Panc1 (cell line): ENCODE results near the gene MYO18A.

Source experiments
- POLR2AphosphoS5 ChIP-seq: IDR thresholded peaks from 2 replicates; pipeline ENCODE4 v1.6.1; 2012; ENCODE audit warnings: mild to moderate bottlenecking, low read depth, low read length, moderate library complexity
- TCF7L2 ChIP-seq: IDR thresholded peaks from 2 replicates; pipeline ENCODE4 v1.6.1; 2011; ENCODE audit warnings: mild to moderate bottlenecking, low read depth, low read length, inconsistent platforms
- TF ChIP-seq, protein P1 (sequence below): fragments of 450-650 bp; IDR thresholded peaks from 2 replicates; pipeline ENCODE4 v1.5.1; 2017; ENCODE audit warnings: mild to moderate bottlenecking

DNA sequence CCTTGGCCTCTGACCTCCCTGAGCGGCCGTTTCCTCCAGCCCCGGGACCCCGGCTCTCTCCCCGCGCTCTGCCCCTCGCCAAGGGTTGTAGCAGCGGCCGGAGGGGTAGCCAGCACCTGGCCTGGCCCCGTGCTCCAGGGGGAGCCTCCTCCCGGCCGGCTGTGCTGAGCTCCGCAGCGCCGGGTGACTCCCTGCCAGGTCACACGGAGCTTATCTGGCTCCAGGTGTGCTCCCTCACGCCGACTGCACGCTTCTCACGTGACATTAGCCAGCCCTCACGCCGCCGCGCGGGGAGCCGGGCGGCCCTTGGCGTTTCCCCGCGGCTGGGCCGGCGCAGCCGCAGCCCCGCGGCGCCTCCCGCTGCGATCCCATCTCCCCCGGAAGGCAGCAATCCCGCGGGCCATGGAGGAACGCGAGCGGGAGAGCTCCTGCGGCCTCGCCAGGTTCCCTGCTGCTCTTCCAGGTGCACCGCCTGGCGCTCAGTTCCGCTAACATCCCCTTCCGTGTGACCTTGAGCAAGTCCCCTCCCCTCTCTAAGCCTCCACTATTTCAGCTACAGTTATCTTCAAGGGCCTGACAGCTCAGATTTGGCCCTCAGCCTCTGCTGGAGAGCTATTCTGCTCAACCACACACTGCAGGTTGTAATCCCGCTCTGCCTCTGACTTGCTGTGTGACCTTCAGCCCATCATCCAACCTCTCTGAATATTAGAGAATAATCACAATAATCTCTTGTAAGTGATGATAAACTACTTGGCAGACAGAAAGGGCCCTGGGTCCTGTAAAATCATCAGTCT, 3.4 kb downstream of the MYO18A start:
- TF ChIP-seq, protein P1, sequence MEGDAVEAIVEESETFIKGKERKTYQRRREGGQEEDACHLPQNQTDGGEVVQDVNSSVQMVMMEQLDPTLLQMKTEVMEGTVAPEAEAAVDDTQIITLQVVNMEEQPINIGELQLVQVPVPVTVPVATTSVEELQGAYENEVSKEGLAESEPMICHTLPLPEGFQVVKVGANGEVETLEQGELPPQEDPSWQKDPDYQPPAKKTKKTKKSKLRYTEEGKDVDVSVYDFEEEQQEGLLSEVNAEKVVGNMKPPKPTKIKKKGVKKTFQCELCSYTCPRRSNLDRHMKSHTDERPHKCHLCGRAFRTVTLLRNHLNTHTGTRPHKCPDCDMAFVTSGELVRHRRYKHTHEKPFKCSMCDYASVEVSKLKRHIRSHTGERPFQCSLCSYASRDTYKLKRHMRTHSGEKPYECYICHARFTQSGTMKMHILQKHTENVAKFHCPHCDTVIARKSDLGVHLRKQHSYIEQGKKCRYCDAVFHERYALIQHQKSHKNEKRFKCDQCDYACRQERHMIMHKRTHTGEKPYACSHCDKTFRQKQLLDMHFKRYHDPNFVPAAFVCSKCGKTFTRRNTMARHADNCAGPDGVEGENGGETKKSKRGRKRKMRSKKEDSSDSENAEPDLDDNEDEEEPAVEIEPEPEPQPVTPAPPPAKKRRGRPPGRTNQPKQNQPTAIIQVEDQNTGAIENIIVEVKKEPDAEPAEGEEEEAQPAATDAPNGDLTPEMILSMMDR: no peak
- TF ChIP-seq POLR2AphosphoS5 (peak; percentile 66), TCF7L2 (peak; percentile 65)
